ENCODE measurements around the gene WDR43.

The WDR43 gene

DNA sequence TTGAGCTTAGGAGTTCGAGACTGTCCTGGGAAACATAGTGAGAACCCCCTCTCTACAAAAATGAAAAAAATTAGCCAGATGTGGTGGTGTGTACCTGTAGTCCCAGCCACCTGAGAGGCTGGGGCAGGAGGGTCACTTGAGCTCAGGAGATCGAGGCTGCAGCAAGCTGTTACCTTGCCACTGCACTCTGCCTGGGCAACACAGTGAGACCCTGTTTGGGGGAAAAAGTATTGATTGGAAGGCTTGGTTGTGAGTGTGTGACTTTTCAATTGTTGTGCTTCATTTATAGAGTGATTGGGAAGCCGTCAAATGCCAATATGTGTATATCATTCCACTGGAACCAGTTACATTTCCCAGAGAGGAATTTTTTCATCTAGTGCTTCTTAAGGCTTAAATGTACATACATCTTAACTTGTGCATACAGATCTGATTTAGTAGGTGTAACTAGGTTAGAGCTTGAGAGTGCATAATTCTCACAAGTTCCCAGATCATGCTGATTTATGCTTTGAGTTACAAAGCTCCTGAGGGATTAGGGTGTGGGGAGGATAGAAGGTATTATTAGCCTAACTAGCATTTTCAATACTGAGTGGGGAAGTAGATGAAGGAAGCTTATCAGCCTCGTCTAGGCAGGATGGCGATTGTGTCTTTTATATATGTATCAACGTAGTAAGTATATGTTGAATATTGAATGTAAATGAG is 15.3 kb downstream of the WDR43 start:
- no peak for TF ChIP-seq ZFX (IDR thresholded peaks at IDR 0.05)
- no peak overlapping the region for H3K27ac ChIP-seq

GRCh38 chr2:28915939-28916338 is 21.5 kb downstream of the WDR43 start:
- TF ChIP-seq ZFX (IDR thresholded peaks at IDR 0.05): no peak
- no peak for TF ChIP-seq CTCF (conservative IDR thresholded peaks at IDR 0.05)
- H3K27ac ChIP-seq: no peak overlapping the region

DNA sequence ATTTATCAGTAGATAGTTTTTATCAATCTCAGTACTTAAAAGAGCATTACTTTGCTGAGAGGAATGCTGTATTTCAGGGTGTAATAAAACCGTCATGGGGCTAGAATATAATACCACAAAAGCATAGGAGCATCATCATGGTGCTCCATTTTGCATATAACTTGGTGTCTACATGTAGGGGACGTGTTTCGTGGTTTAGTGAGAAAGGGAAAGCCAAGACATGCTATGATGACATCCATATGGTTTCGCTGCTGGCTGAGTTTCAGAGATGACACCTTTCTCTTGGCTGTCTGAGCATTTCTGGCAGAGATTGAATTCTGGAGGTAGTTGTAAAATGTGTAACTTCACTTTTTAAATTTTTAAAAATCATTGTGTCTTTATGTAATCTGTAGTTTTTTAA is 32.4 kb downstream of the WDR43 start:
- H3K27ac ChIP-seq: no peak overlapping the region

GRCh38 chr2:28927469-28927868 is 33.0 kb downstream of the WDR43 start:
- no peak for TF ChIP-seq CTCF (conservative IDR thresholded peaks at IDR 0.05)
- no peak for TF ChIP-seq ZFX (IDR thresholded peaks at IDR 0.05)
- no peak overlapping the region for H3K27ac ChIP-seq

More for the DNA sequence above, 32.4 kb downstream of the WDR43 start:
- no peak for TF ChIP-seq ZFX (IDR thresholded peaks at IDR 0.05)
- no peak for TF ChIP-seq CTCF (conservative IDR thresholded peaks at IDR 0.05)

DNA sequence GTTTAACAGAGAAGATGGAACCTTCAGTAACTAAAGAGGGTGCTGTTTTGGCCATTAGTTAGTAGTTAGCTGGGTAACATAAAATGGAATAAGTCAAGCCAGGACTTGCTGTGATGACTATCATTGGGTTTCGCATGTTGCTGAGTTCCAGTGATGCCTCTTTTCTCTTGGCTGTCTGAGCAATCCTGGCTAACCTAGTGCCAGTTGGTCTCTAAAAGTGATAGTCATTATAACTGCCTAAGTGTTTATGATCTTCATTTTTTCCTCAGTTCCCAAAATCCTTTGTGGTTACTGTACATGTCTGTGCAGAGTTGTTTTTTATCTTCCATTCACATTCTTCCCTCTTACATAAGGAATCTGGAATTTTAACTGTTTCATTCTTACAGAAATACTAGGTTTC is 33.4 kb downstream of the WDR43 start:
- TF ChIP-seq CTCF (conservative IDR thresholded peaks at IDR 0.05): no peak
- TF ChIP-seq ZFX (IDR thresholded peaks at IDR 0.05): no peak
- no peak overlapping the region for H3K27ac ChIP-seq

DNA sequence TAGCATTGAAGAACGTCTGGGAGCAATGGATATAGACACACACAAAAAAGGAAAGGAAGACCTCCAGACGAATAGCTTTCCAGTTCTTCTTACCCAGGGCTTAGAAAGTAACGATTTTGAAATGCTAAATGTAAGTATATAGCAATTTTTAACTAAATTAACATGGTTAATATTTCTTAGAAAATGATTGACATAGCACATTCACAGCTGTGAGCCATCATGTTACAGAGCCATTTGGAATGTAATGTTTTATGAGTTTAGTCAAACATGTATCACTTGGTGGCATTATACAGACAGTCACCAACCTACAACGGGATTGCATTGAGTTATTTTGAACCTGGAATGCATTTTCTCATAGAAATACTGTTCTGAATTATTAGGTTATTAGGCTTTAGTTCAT is 35.1 kb downstream of the WDR43 start:
- H3K27ac ChIP-seq: no peak overlapping the region
- TF ChIP-seq CTCF (conservative IDR thresholded peaks at IDR 0.05) (no peak), ZFX (IDR thresholded peaks at IDR 0.05) (no peak)

GRCh38 chr2:28930205-28930604 is 35.7 kb downstream of the WDR43 start:
- TF ChIP-seq CTCF (conservative IDR thresholded peaks at IDR 0.05) (no peak), ZFX (IDR thresholded peaks at IDR 0.05) (no peak)
- no peak overlapping the region for H3K27ac ChIP-seq

- H3K27ac ChIP-seq: no peak overlapping the region
- TF ChIP-seq ZFX (IDR thresholded peaks at IDR 0.05) (no peak), CTCF (conservative IDR thresholded peaks at IDR 0.05) (no peak)
These were observed 40.3 kb downstream of the WDR43 start for GRCh38 chr2:28934769-28935168.
